HCEC 1CT (cell line): ENCODE data around the gene GRAPL.
A peak's percentile ranks its signal among the peaks of the same experiment; 100 is the strongest.
"Not testable (repeated sequence)": the region's sequence is repeated elsewhere in the genome, so short reads cannot be mapped to it uniquely, and the experiment has no call there.

Source experiments
- DNase-seq: peaks from one replicate; pipeline ENCODE4 v3.0.0-alpha.2; 2017

GRAPL gene

GRCh38 chr17:19127148-19127980 is at the start of gene GRAPL:
GRAPL (plus strand) TSS chr17:19127589; CDS start chr17:19127620, 31 bp downstream.
- not testable (repeated sequence) for DNase-seq

- DNase-seq = not testable (repeated sequence)
These were observed 38.3 kb upstream of the GRAPL start for GRCh38 chr17:19088804-19089685.

- not testable (repeated sequence) for DNase-seq
These were observed 37.2 kb upstream of the GRAPL start for GRCh38 chr17:19090058-19090772.

GRCh38 chr17:19092737-19093683 is 34.4 kb upstream of the GRAPL start:
- peak; percentile 30 for DNase-seq

- not testable (repeated sequence) for DNase-seq
These were observed 33.5 kb upstream of the GRAPL start for GRCh38 chr17:19093684-19094438.

GRCh38 chr17:19108517-19108916 is 18.9 kb upstream of the GRAPL start:
- DNase-seq = peak; percentile 0

- DNase-seq = not testable (repeated sequence)
These were observed 16.9 kb upstream of the GRAPL start for GRCh38 chr17:19110189-19111097.

GRCh38 chr17:19111111-19111711 is 16.2 kb upstream of the GRAPL start:
- peak; percentile 0 for DNase-seq

- DNase-seq = peak; percentile 91
These were observed 15.5 kb upstream of the GRAPL start for GRCh38 chr17:19111801-19112458.

- DNase-seq = peak; percentile 0
These were observed 14.9 kb upstream of the GRAPL start for GRCh38 chr17:19112459-19112826.

GRCh38 chr17:19118695-19119094 is 8.7 kb upstream of the GRAPL start:
- DNase-seq = not testable (repeated sequence)

- DNase-seq = not testable (repeated sequence)
These were observed 2.1 kb upstream of the GRAPL start for GRCh38 chr17:19125289-19125688.

GRCh38 chr17:19129500-19129899 is 2.1 kb downstream of the GRAPL start:
- not testable (repeated sequence) for DNase-seq

- not testable (repeated sequence) for DNase-seq
These were observed 3.7 kb downstream of the GRAPL start for GRCh38 chr17:19131108-19131507.

GRCh38 chr17:19131772-19132171 is 4.4 kb downstream of the GRAPL start:
- DNase-seq = not testable (repeated sequence)

GRCh38 chr17:19133793-19134192 is 6.4 kb downstream of the GRAPL start:
- DNase-seq = not testable (repeated sequence)

GRCh38 chr17:19135391-19135790 is 8.0 kb downstream of the GRAPL start:
- DNase-seq = not testable (repeated sequence)

GRCh38 chr17:19136138-19136537 is 8.7 kb downstream of the GRAPL start:
- DNase-seq = not testable (repeated sequence)

GRCh38 chr17:19136605-19137004 is 9.2 kb downstream of the GRAPL start:
- not testable (repeated sequence) for DNase-seq
